GM13977 (cell line): ENCODE results near the gene CCL20.
"Not testable (repeated sequence)": the region's sequence is repeated elsewhere in the genome, so short reads cannot be mapped to it uniquely, and the experiment has no call there.

ENCODE experiments used
- DNase-seq: peaks from one replicate; pipeline ENCODE4 v3.0.0; 2012; ENCODE audit warnings: low spot score
- in situ Hi-C: fragments of 300-500 bp; cut with MboI; formaldehyde crosslinking; loops from one replicate; pipeline ENCODE4 v1.12.0; 2022; ENCODE audit warnings: low sequenced_read_pairs, low pct_unique_long_range_greater_than_20kb, mixed read lengths, inconsistent platforms; ENCODE audit not compliant: unreplicated experiment
- TF ChIP-seq, protein P1 (sequence below): IDR thresholded peaks from 2 replicates; pipeline ENCODE4 v1.5.1; 2012; ENCODE audit warnings: mild to moderate bottlenecking, control low read depth; ENCODE audit not compliant: insufficient read depth; ENCODE audit errors: extremely low read depth, missing control alignments

The CCL20 gene

DNA sequence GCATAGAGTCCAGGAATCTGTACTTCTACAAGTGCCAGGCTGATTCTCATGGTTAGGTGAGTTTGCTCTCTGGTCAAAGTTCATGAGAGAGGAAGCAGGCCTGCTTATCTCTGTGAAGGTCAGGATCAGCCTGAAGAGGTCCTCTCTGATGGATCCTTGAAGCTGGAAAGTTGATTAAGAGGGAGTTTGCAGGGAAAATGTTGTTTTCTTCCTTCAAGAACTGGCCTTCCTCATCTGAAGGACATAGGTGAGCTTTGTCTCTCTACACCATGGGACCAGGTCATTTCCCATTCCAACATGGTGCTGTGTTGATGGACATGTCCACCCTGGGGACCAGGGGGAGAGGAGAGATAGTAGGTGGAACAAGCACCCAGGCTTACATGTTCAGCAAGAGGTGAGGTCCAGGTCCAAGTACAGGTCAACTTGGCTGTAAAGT, 14.9 kb downstream of the CCL20 start:
- TF ChIP-seq, protein P1, sequence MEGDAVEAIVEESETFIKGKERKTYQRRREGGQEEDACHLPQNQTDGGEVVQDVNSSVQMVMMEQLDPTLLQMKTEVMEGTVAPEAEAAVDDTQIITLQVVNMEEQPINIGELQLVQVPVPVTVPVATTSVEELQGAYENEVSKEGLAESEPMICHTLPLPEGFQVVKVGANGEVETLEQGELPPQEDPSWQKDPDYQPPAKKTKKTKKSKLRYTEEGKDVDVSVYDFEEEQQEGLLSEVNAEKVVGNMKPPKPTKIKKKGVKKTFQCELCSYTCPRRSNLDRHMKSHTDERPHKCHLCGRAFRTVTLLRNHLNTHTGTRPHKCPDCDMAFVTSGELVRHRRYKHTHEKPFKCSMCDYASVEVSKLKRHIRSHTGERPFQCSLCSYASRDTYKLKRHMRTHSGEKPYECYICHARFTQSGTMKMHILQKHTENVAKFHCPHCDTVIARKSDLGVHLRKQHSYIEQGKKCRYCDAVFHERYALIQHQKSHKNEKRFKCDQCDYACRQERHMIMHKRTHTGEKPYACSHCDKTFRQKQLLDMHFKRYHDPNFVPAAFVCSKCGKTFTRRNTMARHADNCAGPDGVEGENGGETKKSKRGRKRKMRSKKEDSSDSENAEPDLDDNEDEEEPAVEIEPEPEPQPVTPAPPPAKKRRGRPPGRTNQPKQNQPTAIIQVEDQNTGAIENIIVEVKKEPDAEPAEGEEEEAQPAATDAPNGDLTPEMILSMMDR: no peak
- no peak for DNase-seq
- in situ Hi-C loops: no loop called here

DNA sequence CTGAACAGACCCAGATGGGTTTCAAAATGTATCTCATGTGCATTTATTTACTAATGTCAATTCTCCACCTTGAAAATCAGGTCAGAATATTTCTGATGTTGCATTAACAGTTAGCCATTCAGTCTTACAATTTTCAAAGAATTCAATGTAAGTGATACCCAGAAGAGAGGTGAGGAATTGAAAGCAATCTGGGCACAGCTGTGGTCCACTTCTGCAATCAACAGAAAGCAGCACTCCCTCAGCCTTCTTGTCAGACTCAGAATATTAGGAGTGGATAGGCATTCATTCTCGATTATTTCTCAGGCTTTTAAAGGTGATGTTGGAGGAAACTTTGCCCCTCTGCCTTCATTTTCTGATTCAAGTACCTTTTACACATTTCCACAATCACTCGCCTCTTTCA, 15.7 kb downstream of the CCL20 start:
- TF ChIP-seq, protein P1: no peak
- in situ Hi-C loops: no loop called here
- DNase-seq: no peak

DNA sequence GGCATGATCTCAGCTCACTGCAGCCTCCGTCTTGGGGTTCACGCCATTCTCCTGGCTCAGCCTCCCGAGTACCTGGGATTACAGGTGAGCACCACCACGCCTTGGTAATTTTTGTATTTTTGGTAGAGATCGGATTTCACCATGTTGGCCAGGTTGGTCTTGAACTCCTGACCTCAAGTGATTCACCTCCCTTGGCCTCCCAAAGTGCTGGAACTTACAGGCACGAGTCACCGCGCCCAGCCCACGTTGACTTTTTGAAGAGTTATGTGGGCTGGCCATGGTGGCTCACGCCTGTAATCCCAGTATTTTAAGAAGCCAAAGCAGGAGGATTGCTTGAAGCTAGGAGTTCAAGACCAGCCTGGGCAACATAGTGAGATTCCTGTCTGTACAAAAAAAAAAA, 20.8 kb downstream of the CCL20 start:
- no peak for DNase-seq
- TF ChIP-seq, protein P1: no peak
- in situ Hi-C loops: no loop called here

DNA sequence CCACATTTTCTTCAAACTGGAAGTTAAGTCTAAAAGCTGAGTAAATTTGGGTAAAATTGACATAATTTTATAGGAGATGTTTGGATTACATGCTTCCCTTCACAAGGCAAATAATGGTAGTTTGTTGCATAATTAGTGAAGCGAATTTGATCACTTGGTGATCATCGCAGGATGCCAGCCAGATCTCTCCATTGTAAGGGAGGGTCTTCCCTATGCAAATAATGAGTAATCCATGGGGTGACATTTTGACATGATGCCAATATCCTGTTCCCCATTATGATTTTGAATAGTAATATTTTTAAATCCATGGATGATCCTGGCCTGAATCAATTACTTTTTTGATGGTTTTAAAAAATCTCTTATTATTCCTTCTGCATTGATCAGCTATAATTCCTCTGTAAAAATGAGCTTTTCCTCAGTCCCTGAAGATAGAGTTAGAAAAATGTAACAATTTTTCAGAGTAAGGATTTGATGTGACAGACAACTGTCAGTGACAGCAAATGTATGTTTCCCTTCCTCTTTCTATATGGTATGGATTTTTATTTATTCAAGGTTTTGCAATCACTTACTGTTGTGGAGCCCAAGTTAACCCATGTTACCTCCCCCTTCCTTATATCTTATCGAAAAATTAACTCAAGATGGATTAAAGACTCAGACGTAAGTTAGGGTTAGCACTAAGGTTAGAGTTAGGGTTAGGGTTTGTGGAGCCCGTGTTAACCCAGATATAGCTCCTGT, 21.4 kb downstream of the CCL20 start:
- in situ Hi-C loops: no loop called here
- no peak for DNase-seq
- TF ChIP-seq, protein P1: no peak

DNA sequence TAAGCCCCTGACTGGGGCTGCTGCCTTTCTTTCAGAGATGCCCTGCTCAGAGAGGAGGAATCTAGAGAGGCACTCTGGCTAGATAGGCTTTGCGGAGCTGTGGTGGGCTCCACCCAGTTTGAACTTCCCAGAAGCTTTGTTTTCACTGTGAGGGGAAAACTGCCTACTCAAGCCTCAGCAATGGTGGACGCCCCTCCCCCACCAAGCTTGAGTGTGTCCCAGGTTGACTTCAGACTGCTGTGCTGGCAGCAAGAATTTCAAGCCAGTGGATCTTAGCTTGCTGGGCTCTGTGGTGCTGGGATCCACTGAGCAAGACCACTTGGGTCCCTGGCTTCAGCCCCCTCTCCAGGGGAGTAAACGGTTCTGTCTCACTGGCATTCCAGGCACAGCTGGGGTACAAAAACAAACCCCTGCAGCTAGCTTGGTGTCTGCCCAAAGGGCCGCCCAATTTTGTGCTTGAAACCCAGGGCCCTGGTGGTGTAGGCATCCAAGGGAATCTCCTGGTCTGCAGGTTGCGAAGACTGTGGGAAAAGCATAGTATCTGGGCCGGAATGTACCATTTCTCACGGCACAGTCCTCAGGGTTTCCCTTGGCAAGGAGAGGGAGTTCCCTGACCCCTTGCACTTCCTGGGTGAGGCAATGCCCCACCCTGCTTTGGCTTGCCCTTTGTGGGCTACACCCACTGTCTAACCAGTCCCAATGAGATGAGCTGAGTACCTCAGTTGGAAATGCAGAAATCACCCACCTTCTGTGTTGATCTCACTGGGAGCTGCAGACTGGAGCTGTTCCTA, 25.9 kb downstream of the CCL20 start:
- in situ Hi-C loops, DNase-seq: not testable (repeated sequence)

DNA sequence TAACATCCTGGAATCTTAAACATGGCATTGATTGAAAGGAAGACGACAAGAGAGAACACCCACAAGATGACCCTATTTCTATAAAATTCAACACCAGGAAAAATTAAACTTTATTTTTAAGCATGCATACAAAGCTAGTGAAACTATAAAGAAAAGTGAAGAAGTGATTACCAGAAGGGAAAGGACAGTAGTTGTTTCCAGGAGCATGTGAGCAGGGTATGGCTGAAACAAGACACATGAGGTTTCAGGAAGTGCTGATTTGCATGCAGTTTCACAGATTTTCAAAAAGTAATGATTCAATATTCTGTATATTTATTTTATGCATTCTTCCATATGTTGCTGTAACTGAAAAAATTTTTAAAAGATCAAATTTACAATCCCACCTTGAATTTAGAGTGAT, 33.2 kb downstream of the CCL20 start:
- TF ChIP-seq, protein P1: no peak
- in situ Hi-C loops: no loop called here
- no peak for DNase-seq

DNA sequence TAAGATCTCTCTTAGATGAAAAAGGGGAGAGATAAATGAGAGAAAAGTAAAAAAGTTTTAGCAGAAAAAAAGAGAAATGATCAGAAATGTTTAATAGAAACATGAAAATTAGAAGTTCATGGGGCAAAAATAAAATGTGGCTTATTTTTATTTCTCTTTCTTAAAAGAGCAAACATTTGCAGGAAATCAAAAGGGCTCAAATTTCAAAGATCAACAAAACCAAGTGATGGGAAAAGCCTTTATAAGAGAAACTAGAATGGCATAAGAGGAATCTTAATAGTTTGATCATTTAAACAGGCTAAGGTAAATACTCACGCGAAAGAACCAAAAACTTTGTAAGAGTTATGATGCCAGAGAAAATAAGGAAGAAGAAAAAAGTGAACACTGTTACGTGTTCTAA, 34.5 kb downstream of the CCL20 start:
- DNase-seq: no peak
- TF ChIP-seq, protein P1: no peak
- in situ Hi-C loops: no loop called here
